ENCODE measurements around the gene RALGDS. TPM values are rescaled to one million over a fixed set of nuclear protein-coding genes. Genes with fewer than 3 reads are reported as not detected.

The RALGDS gene
- total and polyA plus RNA-seq, 2 donors (not counting 3 experiments of a cell fraction or from before 2014, with no cell fraction given) = 41.4 to 60.0 TPM

DNA sequence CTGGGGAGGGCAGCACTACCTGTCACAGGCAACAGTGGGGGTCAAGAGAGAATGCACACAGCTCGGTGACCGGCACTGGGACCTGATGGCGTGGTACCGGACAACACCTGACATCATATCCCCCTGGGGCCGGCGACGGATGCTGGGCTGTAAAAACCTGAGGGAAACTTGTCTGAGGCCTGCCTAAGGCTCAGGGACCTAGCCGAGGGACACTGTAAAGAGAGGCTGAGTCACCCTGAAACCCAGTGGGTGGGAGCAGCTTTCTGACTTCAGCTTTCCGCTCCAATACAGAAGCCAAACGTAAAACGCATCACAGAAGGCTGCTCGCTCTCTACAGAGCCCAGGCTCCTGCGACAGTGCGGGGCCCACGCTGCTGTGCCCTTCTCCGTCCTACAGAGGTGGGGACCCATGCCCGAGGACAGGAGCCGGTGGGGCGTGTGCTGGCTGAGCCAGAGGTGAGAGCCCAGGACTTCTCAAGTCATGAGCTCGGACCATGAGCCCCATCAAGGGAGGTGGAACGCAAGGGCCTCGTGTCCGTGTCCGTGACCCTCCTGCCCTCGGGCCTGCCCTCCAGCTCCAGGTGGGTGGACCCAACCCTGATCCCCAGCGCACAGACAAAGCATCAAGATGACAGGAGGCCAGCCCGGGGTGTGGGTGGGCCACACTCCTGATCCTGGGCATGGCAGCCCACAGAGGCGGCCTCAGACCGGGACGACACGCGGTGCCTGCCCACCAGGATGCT, 5.3 kb downstream of the RALGDS start:
- ChIA-PET CTCF (interaction anchor here (1.2 kb wide), 1 partner anchor 28 kb away, joined by 8 read pairs; no protein-coding TSS in a partner anchor), POLR2A (no interaction called here)
- Histone ChIP-seq H3K4me2 (ENCODE audit: insufficient read depth, low read length) (no peak overlapping the region), H3K4me3 (replicated peaks in 1 of 3; ENCODE audit: insufficient read depth in 1 of 3, low read depth in 1 of 3, low read length in 3 of 3) (no peak overlapping the region), H4K20me1 (replicated peaks; ENCODE audit: control insufficient read depth, extremely low read depth, insufficient read depth, low read length) (no peaks in the 10 kb centered on the region), H3K9ac (replicated peaks; ENCODE audit: extremely low read depth, insufficient read depth, low read length) (no peak overlapping the region), H3K4me1 (ENCODE audit: control insufficient read depth, extremely low read depth, insufficient read depth, low read length) (peaks cover 33% of the 10 kb centered on the region), H3K79me2 (ENCODE audit: control insufficient read depth, insufficient read depth, low read length) (no peaks in the 10 kb centered on the region), H3K36me3 (ENCODE audit: control insufficient read depth in 2 of 2, extremely low read depth in 1 of 2, insufficient read depth in 2 of 2, low read length in 2 of 2) (peaks cover 0 to 3% of the 10 kb centered on the region in 2 experiments), H3K9me1 (replicated peaks; ENCODE audit: control insufficient read depth, extremely low read depth, insufficient read depth, low read length) (no peaks in the 10 kb centered on the region), H3K27ac (ENCODE audit: insufficient read depth, low read depth, low read length) (no peak overlapping the region), H3K9me3 (replicated peaks; ENCODE audit: control insufficient read depth, insufficient read depth, low read length) (no peaks in the 10 kb centered on the region), H2AFZ (ENCODE audit: low read depth, low read length) (no peak overlapping the region), H3K27me3 (ENCODE audit: control insufficient read depth in 2 of 2, insufficient read depth in 2 of 2, low read length in 2 of 2) (no peaks in the 10 kb centered on the region)
- dilution Hi-C loops (cut with MboI; ENCODE audit: extremely low pct_ligation_motif_present, low sequenced_read_pairs) (no loop called here), intact Hi-C loops (cut with micrococcal nuclease) (no loop called here)
- TF ChIP-seq FOS (IDR thresholded peaks at IDR 0.05; ENCODE audit: borderline replicate concordance, insufficient read depth, low read length) (no peak), EZH2 (IDR thresholded peaks at IDR 0.05; ENCODE audit: borderline replicate concordance, low read depth, low read length, severe bottlenecking) (no peak), POLR2A (IDR thresholded peaks at IDR 0.05; ENCODE audit: low read depth, low read length) (no peak), POLR2AphosphoS5 (IDR thresholded peaks at IDR 0.05; ENCODE audit: insufficient read depth, low read depth, low read length) (no peak), JUN (IDR thresholded peaks at IDR 0.05; ENCODE audit: borderline replicate concordance, insufficient read depth, insufficient read length, low read depth) (no peak), MYC (IDR thresholded peaks at IDR 0.05; ENCODE audit: low read depth, low read length) (no peak), GATA2 (IDR thresholded peaks at IDR 0.05; ENCODE audit: insufficient read depth, insufficient read length, low read depth, low read length) (no peak)
- TF ChIP-seq, protein P1, sequence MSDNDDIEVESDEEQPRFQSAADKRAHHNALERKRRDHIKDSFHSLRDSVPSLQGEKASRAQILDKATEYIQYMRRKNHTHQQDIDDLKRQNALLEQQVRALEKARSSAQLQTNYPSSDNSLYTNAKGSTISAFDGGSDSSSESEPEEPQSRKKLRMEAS (IDR thresholded peaks at IDR 0.05; ENCODE audit: insufficient read depth, insufficient read length) = no peak
- TF ChIP-seq, protein P2, sequence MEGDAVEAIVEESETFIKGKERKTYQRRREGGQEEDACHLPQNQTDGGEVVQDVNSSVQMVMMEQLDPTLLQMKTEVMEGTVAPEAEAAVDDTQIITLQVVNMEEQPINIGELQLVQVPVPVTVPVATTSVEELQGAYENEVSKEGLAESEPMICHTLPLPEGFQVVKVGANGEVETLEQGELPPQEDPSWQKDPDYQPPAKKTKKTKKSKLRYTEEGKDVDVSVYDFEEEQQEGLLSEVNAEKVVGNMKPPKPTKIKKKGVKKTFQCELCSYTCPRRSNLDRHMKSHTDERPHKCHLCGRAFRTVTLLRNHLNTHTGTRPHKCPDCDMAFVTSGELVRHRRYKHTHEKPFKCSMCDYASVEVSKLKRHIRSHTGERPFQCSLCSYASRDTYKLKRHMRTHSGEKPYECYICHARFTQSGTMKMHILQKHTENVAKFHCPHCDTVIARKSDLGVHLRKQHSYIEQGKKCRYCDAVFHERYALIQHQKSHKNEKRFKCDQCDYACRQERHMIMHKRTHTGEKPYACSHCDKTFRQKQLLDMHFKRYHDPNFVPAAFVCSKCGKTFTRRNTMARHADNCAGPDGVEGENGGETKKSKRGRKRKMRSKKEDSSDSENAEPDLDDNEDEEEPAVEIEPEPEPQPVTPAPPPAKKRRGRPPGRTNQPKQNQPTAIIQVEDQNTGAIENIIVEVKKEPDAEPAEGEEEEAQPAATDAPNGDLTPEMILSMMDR (IDR thresholded peaks at IDR 0.05; ENCODE audit: extremely low read depth in 1 of 2, insufficient read depth in 1 of 2, low read depth in 1 of 2, low read length in 2 of 2) = no peak
- no peak for DNase-seq (ENCODE audit: low read depth, low spot score)
- no peak for FAIRE-seq
- BruUV-seq (replicated peaks) = no TSS peak

All from endothelial cell of umbilical vein (primary cell).